Pons (tissue), 1 donor: ENCODE results near the gene SART3.
"Not testable (repeated sequence)": the region's sequence is repeated elsewhere in the genome, so short reads cannot be mapped to it uniquely, and the experiment has no call there.

Experiments
- DNase-seq: peaks from one replicate; pipeline ENCODE4 v3.0.0-alpha.2; 2016; ENCODE audit warnings: low spot score

The SART3 gene

GRCh38 chr12:108518716-108519496 is 42.1 kb downstream of the SART3 start:
- no peak for DNase-seq

DNA sequence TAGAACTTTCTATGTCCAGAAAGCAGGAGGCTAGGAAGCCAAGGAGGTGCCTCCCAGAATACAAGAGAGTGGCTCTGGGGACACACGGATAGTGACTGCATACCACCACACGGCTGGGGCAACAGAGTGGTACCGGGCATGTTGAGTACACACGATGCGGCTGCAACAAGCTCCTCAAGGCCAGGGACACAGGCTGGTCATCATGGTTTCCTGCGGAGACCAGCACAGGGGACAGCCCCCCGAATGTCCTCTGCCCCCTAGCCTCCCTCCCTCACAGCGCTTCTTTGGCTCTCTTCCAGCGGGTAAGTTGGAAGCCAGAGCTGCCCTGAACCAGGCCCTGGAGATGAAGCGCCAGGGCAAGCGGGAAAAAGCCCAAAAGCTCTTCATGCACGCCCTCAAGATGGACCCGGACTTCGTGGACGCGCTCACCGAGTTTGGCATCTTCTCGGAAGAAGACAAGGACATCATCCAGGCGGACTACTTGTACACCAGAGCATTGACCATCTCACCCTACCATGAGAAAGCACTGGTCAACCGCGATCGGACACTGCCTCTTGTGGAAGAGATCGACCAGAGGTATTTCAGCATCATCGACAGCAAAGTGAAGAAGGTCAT is 42.8 kb downstream of the SART3 start:
- DNase-seq, result no peak

- DNase-seq, result no peak
Measured at GRCh38 chr12:108517288-108518100, 43.5 kb downstream of the SART3 start.

DNA sequence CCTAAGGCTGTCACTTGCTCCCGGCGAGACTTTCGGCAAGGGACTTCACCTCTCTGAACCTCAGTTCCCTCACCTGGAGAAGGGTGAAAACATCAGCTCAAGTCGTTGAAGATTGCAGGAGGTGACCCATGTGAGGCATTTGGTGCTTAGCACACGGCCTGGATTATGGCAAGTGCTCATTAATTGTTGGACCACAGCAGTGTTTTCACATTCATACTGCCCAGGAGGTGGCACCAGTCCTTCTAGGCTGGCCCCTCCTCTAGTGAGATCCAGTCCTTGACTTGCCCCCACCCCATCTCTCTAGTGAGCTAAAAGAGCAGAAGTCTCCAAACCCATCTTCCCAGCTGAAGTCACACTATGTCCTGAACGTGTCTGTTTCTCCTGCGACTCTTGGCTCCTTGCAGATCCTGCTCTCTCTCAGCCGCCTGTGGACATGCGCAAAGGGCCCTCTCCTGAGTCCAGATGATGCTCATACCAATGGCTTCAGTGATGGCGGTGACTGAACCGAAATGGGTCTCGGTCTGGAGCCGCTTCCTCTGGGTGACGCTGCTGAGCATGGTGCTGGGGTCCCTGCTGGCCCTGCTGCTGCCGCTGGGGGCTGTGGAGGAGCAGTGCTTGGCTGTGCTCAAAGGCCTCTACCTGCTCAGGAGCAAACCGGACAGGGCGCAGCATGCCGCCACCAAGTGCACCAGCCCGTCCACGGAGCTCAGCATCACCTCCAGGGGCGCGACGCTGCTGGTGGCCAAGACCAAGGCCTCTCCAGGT is 44.3 kb downstream of the SART3 start:
- DNase-seq, result no peak

DNA sequence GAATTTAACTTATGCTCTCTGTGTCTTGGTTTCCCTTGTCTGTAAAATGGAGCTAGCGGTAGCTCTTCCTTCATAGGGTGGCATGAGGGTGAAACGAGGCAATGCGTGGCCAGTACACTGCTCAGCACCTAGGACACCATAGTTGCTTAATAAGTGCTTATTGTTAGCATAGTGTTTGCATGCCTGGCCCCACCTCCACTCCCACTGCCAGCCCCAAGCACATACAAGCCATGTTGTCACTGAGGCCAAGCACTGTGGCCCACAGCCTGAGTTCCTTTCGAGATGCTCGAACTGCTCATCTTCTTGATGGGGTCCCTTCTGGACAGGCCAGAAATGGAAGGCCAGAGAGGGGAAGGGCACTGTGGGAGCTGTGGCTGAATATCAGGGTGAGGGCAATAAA is 45.1 kb downstream of the SART3 start:
- no peak for DNase-seq

GRCh38 chr12:108514973-108515814 is 45.8 kb downstream of the SART3 start, which contains the start of gene FICD:
TSS of gene FICD (plus strand) at chr12:108515277. CDS start at chr12:108516973, 1,696 bp downstream.
- DNase-seq, result peak; percentile 100

GRCh38 chr12:108514468-108514972 is 46.5 kb downstream of the SART3 start:
- no peak for DNase-seq

- DNase-seq, result peak; percentile 73
Measured at GRCh38 chr12:108511633-108512540, 49.1 kb downstream of the SART3 start.

GRCh38 chr12:108510836-108511235 is 50.1 kb downstream of the SART3 start:
- DNase-seq, result no peak

- DNase-seq, result no peak
Measured at GRCh38 chr12:108509806-108510205, 51.2 kb downstream of the SART3 start.

DNA sequence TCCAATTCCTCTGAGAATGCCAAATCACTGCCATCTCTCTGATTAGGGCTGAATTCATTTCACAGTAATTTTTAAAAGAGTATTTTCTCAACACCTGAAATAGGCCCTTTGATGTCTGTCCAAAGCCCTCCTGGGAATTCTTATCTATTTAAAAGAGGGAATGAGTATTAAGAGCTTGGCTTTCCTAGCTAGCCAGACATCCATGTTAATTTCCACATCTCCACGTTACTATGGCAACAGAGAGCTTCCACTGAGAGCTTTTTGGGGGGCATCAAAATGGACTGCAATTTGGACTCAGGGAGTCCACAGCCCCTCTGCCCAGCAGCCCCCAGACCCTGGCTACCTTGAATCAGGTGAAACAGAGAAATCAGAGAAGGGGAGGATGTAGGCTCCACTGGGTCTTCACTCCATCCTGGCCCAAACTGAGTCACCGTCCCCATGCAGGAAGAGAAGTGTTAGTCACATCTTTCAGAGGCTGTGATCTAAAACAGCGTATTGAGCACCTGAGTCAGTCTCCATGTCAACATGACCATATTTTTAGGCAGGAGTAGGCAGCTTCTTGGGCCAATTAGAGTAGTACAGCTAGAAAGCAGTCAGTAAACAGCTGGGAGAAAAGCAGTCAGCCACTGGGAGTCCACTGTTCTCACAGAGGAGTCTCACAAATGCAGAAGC is 52.9 kb downstream of the SART3 start:
- no peak for DNase-seq

DNA sequence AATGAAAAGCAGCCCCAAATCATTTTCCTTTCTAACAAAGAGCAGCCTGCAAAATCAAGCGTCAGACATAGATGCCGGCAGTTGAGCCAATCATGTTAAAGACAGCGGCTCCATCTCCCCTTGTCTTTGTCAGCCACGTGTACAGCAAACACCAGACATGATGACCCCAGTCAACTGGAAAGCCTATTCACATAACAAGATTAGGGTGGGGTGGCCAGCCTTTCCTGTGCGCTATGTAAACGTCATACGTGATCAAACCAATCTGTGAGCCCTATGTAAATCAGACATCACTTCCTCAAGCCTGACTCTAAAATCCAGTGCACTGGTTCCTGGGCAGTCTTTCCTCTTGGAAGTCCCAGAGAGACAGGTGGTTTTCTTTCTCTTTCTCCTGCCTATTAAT is 55.8 kb downstream of the SART3 start:
- no peak for DNase-seq

DNA sequence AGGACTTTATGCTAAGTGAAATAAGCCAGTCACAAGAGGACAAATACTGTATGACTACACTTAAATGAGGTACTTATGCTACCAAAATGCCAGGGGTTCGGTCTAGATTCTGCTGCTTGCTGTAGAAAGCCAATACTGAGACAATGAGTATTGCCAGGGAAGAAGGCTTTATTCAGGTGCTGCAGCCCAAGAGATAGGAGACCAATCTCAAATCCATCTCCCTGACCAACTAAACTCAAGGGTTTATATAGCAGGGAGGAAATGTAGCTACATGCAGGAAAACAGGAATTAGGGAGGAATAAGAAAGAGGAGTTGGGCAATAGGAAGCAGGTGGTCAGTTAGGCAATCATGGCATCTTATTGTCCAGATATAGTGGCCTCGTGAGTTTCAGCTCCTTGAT is 58.1 kb downstream of the SART3 start:
- DNase-seq, result no peak

DNA sequence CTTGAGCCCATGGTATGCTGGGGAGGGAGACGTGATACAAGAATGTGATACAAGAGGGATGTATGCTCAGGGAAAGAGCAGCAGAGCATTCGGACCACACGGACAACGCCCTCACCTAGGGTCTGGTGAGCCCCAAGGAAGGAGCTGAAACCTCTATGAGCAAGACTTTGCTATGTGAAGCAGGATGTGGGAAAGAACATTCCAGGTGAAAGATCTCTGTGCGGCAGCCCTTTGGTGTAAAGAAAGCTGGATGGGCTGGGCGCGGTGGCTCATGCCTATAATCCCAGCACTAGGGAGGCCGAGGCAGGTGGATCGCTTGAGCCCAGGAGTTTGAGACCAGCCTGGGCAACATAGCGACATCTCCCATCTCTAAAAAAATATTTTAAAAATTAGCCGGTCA is 62.8 kb downstream of the SART3 start:
- no peak for DNase-seq

DNA sequence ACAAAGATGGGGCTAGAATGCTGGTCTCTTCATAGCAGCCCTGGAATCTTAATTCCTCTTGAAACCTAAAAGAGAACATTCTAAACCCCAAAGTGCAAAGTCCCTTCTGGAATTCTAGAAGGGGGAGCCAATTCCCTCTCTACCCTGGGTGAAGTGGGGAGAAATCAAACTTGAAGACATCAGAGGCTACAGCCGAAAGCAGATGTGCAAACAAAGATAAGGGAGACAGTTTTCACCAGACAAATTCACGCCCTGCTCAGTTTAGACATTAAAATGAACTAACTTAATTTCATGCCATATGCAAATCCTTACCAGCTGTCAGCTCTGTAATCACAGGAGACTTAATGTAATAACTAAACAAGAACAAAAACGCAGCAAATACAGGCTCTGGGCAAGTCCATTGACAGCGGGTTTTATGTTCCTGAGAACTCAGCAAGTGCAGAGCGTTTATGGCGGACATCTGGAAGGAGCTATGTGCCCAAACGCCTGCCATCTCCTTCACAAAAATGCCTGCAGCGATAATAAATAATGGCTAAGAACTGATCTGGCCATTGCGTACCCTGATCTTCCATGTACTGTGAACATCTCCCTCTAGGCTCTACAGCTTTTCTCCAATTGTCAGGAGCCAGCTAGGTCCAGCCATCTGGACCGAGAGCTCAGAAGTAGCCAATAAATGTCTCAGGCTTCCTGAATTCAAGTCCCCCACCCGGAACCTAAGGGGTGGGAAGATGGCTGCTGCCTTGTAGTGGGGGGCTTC is 65.0 kb downstream of the SART3 start:
- DNase-seq, result no peak

DNA sequence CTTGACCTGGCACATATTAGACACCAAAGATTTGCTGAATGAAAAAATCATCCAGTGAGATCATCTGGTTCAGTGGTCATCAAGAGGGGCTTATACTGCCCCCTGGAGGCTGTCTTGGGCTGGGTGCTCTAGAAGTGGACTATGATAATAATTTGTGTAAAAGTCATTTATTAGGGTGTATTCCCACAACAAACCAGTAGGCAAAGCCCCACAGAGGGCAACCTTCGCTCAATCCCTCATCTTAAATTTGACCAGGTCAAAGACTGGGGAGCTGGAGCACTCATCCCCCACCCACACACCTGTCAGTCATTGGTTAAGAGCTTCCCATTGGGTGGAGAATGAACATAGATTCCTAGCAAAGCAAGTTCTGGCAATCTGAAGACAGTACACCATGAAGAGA is 65.9 kb downstream of the SART3 start:
- no peak for DNase-seq

GRCh38 chr12:108491256-108491655 is 69.7 kb downstream of the SART3 start:
- no peak for DNase-seq

DNA sequence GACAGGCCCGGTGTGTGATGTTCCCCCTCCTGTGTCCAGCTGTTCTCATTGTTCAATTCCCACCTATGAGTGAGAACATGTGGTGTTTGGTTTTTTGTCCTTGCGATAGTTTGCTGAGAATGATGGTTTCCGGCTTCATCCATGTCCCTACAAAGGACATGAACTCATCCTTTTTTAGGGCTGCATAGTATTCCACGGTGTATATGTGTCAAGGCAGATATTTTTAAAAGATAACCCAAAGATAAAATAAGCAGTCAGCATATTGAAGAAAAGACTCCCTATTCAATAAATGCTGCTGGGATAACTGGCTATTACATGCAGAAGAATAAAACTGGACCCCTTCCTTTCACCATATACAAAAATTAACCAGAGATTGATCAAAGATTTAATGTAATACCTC is 73.9 kb downstream of the SART3 start:
- DNase-seq, result not testable (repeated sequence)
